ENCODE measurements around the gene TMEM248.
"Not testable (repeated sequence)": the region's sequence is repeated elsewhere in the genome, so short reads cannot be mapped to it uniquely, and the experiment has no call there.

DNA sequence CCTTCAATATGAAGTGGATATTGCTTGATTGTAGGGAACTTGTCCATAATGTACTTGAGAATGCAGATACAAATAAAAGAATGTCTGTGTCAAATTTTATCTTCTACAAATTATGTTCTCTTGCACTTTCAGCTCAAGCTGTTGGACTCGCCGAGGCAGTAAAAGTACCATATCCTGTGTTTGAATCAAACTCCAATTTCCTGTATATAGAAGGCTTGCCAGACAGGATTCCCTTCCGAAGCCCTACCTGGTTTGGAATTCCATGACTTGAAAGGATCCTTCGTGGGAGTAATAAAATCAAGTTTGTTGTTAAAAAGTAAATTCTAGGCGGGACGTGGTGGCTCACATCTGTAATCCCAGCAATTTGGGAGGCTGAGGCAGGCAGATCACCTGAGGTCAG is 40.4 kb upstream of the TMEM248 start:
- not testable (repeated sequence) for TF ChIP-seq POLR2A (IDR thresholded peaks at IDR 0.05)
- TF ChIP-seq, protein P1, sequence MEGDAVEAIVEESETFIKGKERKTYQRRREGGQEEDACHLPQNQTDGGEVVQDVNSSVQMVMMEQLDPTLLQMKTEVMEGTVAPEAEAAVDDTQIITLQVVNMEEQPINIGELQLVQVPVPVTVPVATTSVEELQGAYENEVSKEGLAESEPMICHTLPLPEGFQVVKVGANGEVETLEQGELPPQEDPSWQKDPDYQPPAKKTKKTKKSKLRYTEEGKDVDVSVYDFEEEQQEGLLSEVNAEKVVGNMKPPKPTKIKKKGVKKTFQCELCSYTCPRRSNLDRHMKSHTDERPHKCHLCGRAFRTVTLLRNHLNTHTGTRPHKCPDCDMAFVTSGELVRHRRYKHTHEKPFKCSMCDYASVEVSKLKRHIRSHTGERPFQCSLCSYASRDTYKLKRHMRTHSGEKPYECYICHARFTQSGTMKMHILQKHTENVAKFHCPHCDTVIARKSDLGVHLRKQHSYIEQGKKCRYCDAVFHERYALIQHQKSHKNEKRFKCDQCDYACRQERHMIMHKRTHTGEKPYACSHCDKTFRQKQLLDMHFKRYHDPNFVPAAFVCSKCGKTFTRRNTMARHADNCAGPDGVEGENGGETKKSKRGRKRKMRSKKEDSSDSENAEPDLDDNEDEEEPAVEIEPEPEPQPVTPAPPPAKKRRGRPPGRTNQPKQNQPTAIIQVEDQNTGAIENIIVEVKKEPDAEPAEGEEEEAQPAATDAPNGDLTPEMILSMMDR (IDR thresholded peaks at IDR 0.05), result not testable (repeated sequence)

Measured in lower leg skin (tissue), 3 donors.